ENCODE results near the gene PRAF2. TPM values are rescaled to one million over a fixed set of nuclear protein-coding genes. Genes with fewer than 3 reads are reported as not detected.

Gene PRAF2
- total and polyA plus RNA-seq, 2 of the 13 experiments (the other 11 are each of a cell fraction or from before 2014, with no cell fraction given): 0.33 to 2.6 TPM

GRCh38 chrX:49100704-49101628 lies 27.2 kb upstream of the PRAF2 start (continued):
- TF ChIP-seq ZXDC (CRISPR knock-in tag; IDR thresholded peaks at IDR 0.05) (no peak), TEAD3 (CRISPR knock-in tag; optimal IDR thresholded peaks at IDR 0.05; ENCODE audit: borderline replicate concordance) (no peak), ZNF616 (CRISPR knock-in tag; IDR thresholded peaks at IDR 0.05; ENCODE audit: low read depth) (no peak), CEBPZ (IDR thresholded peaks at IDR 0.05; ENCODE audit: low read length) (no peak), ZIK1 (CRISPR knock-in tag; IDR thresholded peaks at IDR 0.05; ENCODE audit: borderline replicate concordance, low read depth) (0 out of 2 replicates have a peak, but pooled peaks have one; percentile 59), ZFP36L1 (CRISPR knock-in tag; IDR thresholded peaks at IDR 0.05) (no peak), ZNF737 (CRISPR knock-in tag; IDR thresholded peaks at IDR 0.05; ENCODE audit: borderline replicate concordance) (no peak), ZBED4 (CRISPR knock-in tag; IDR thresholded peaks at IDR 0.05; ENCODE audit: borderline replicate concordance) (no peak), CBX1 (IDR thresholded peaks at IDR 0.05; ENCODE audit: low read depth) (no peak), ZNF569 (CRISPR knock-in tag; IDR thresholded peaks at IDR 0.05; ENCODE audit: borderline replicate concordance) (no peak), POLR2A (IDR thresholded peaks at IDR 0.05; ENCODE audit: insufficient read depth in 1 of 2, low read depth in 2 of 2, low read length in 2 of 2) (peak; percentile 59 to 86), PATZ1 (CRISPR knock-in tag; IDR thresholded peaks at IDR 0.05) (0 out of 2 replicates have a peak, but pooled peaks have one; percentile 9), SUZ12 (IDR thresholded peaks at IDR 0.05; ENCODE audit: low read depth, low read length) (no peak), ZFYVE20 (CRISPR knock-in tag; IDR thresholded peaks at IDR 0.05; ENCODE audit: borderline replicate concordance, low read depth) (no peak), MIER2 (CRISPR knock-in tag; IDR thresholded peaks at IDR 0.05) (no peak), POLR2AphosphoS2 (IDR thresholded peaks at IDR 0.05; ENCODE audit: low read depth, low read length) (no peak)
